H9 (cell line): Measurements from ENCODE around the gene NADSYN1. TPM values are rescaled to one million over a fixed set of nuclear protein-coding genes. Genes with fewer than 3 reads are reported as not detected.

ENCODE experiments used
- DNase-seq: peaks from one replicate; pipeline ENCODE4 v3.0.0-alpha.2; 2017
- H2AFZ ChIP-seq: one replicate; pipeline ENCODE4 v1.6.1; 2013; ENCODE audit warnings: mild to moderate bottlenecking, low read length, control low read depth, moderate library complexity
- H2AK5ac ChIP-seq: 2 replicates; pipeline ENCODE4 v1.6.1; 2013; ENCODE audit warnings: low read length, control low read depth, mixed read lengths; ENCODE audit not compliant: insufficient read length
- H2BK120ac ChIP-seq: one replicate; pipeline ENCODE4 v1.6.1; 2013; ENCODE audit warnings: low read depth, mild to moderate bottlenecking, low read length, control low read depth, inconsistent platforms; ENCODE audit not compliant: poor library complexity, severe bottlenecking
- H2BK12ac ChIP-seq: 2 replicates; pipeline ENCODE4 v1.6.1; 2013; ENCODE audit warnings: low read length, control low read depth, mixed read lengths, low read depth; ENCODE audit not compliant: insufficient read length
- H2BK15ac ChIP-seq: 2 replicates; pipeline ENCODE4 v1.6.1; 2013; ENCODE audit warnings: low read depth, low read length, control low read depth
- H2BK20ac ChIP-seq: one replicate; pipeline ENCODE4 v1.6.1; 2013; ENCODE audit warnings: low read depth, mild to moderate bottlenecking, low read length, control low read depth, inconsistent platforms; ENCODE audit not compliant: poor library complexity, severe bottlenecking
- H2BK5ac ChIP-seq: 2 replicates; pipeline ENCODE4 v1.6.1; 2013; ENCODE audit warnings: low read length, control low read depth, mixed read lengths; ENCODE audit not compliant: insufficient read length
- H3K14ac ChIP-seq: 2 replicates; pipeline ENCODE4 v1.6.1; 2013; ENCODE audit warnings: low read length, control low read depth; ENCODE audit not compliant: insufficient read depth
- H3K18ac ChIP-seq: 2 replicates; pipeline ENCODE4 v1.6.1; 2013; ENCODE audit warnings: low read depth, mild to moderate bottlenecking, mixed read lengths, low read length, control low read depth; ENCODE audit not compliant: insufficient read length
- H3K23ac ChIP-seq: 2 replicates; pipeline ENCODE4 v1.6.1; 2013; ENCODE audit warnings: low read length, control low read depth, mixed read lengths, low read depth; ENCODE audit not compliant: insufficient read length
- H3K23me2 ChIP-seq: 2 replicates; pipeline ENCODE4 v1.6.1; 2013; ENCODE audit warnings: low read depth, mild to moderate bottlenecking, mixed read lengths, low read length, control low read depth; ENCODE audit not compliant: insufficient read length, poor library complexity, severe bottlenecking
- H3K27ac ChIP-seq: 2 replicates; pipeline ENCODE4 v1.5.1; 2013; ENCODE audit warnings: low read length, control low read depth, mixed read lengths, low read depth; ENCODE audit not compliant: insufficient read length
- H3K27me3 ChIP-seq: 2 replicates; pipeline ENCODE4 v1.6.1; 2013; ENCODE audit warnings: low read length, control low read depth, inconsistent platforms; ENCODE audit not compliant: insufficient read depth
- H3K4ac ChIP-seq: 2 replicates; pipeline ENCODE4 v1.6.1; 2013; ENCODE audit warnings: low read depth, mild to moderate bottlenecking, control low read depth, inconsistent platforms, low read length, moderate library complexity
- H3K4me1 ChIP-seq: 2 replicates; pipeline ENCODE4 v1.6.1; 2013; ENCODE audit warnings: low read length, control low read depth, inconsistent platforms; ENCODE audit not compliant: insufficient read depth
- H3K4me2 ChIP-seq: 2 replicates; pipeline ENCODE4 v1.6.1; 2013; ENCODE audit warnings: low read length, control low read depth, mixed read lengths; ENCODE audit not compliant: insufficient read length, insufficient read depth
- H3K56ac ChIP-seq: 2 replicates; pipeline ENCODE4 v1.6.1; 2013; ENCODE audit warnings: low read depth, mild to moderate bottlenecking, mixed read lengths, low read length, control low read depth; ENCODE audit not compliant: insufficient read length
- H3K79me1 ChIP-seq: 2 replicates; pipeline ENCODE4 v1.6.1; 2013; ENCODE audit warnings: low read depth, mild to moderate bottlenecking, moderate library complexity, low read length, control low read depth, inconsistent platforms; ENCODE audit not compliant: insufficient read depth, poor library complexity, severe bottlenecking
- H3K79me2 ChIP-seq: 2 replicates; pipeline ENCODE4 v1.6.1; 2013; ENCODE audit warnings: low read length, control low read depth, inconsistent platforms; ENCODE audit not compliant: insufficient read depth
- H3K9ac ChIP-seq: 2 replicates; pipeline ENCODE4 v1.6.1; 2013; ENCODE audit warnings: low read length, control low read depth, mixed read lengths; ENCODE audit not compliant: insufficient read length; ENCODE audit errors: extremely low read depth
- H3K9me3 ChIP-seq: one replicate; pipeline ENCODE4 v1.6.1; 2013; ENCODE audit warnings: low read depth, low read length, inconsistent platforms; ENCODE audit not compliant: control insufficient read depth
- H3T11ph ChIP-seq: one replicate; pipeline ENCODE4 v1.6.1; 2013; ENCODE audit warnings: mild to moderate bottlenecking, low read length, control low read depth, inconsistent platforms
- H4K20me1 ChIP-seq: one replicate; pipeline ENCODE4 v1.6.1; 2013; ENCODE audit not compliant: control insufficient read depth, insufficient read length, insufficient read depth
- H4K5ac ChIP-seq: 2 replicates; pipeline ENCODE4 v1.6.1; 2013; ENCODE audit warnings: low read depth, mild to moderate bottlenecking, mixed read lengths, low read length, control low read depth; ENCODE audit not compliant: insufficient read length
- H4K8ac ChIP-seq: replicated peaks from 2 replicates; pipeline ENCODE4 v1.6.1; 2013; ENCODE audit warnings: low read length, control low read depth, mixed read lengths, low read depth; ENCODE audit not compliant: insufficient read length
- H4K91ac ChIP-seq: 2 replicates; pipeline ENCODE4 v1.6.1; 2013; ENCODE audit warnings: low read depth, mild to moderate bottlenecking, moderate library complexity, mixed read lengths, low read length, control low read depth; ENCODE audit not compliant: insufficient read length
- H3K27ac Mint-ChIP-seq, 3 experiments: 2 replicates in 2 of 3; 3 replicates in 1 of 3; pipeline ENCODE4 v1.8.0; 2020 to 2021; ENCODE audit warnings: mixed read lengths in 3 of 3, mild to moderate bottlenecking in 1 of 3, moderate library complexity in 1 of 3
- H3K27me3 Mint-ChIP-seq: 2 replicates; pipeline ENCODE4 v1.8.0; 2021; ENCODE audit warnings: low read depth, mild to moderate bottlenecking, moderate library complexity, mixed read lengths
- H3K36me3 Mint-ChIP-seq, 3 experiments: 2 replicates in 2 of 3; 3 replicates in 1 of 3; pipeline ENCODE4 v1.8.0; 2020 to 2021; ENCODE audit warnings: low read depth in 3 of 3, mixed read lengths in 3 of 3; ENCODE audit not compliant: insufficient read depth in 1 of 3
- H3K4me1 Mint-ChIP-seq, 2 experiments: 2 replicates each; pipeline ENCODE4 v1.8.0; 2020; ENCODE audit warnings: mixed read lengths in 2 of 2
- H3K4me3 Mint-ChIP-seq, 2 experiments: 2 replicates in 1 of 2; 3 replicates in 1 of 2; pipeline ENCODE4 v1.8.0; 2020 to 2021; ENCODE audit warnings: mild to moderate bottlenecking in 2 of 2, mixed read lengths in 2 of 2, moderate library complexity in 1 of 2
- H3K9me3 Mint-ChIP-seq, 2 experiments: 2 replicates in 1 of 2; 3 replicates in 1 of 2; pipeline ENCODE4 v1.8.0; 2020; ENCODE audit warnings: mild to moderate bottlenecking in 2 of 2, mixed read lengths in 2 of 2, moderate library complexity in 1 of 2
- CTCF ChIP-seq: fragments of 200-600 bp; sonication (generic); conservative IDR thresholded peaks from 3 replicates; pipeline ENCODE4 v1.8.0; 2021; ENCODE audit warnings: antibody characterized with exemption, mild to moderate bottlenecking
- WGBS: extraction: QIAGEN DNeasy Blood & Tissue Kit; methylation state at CpG from one replicate; pipeline ENCODE4 v1.1.7; 2013; ENCODE audit warnings: missing lambda C conversion rate, low lambda C conversion rate, mixed read lengths; ENCODE audit not compliant: insufficient read length; ENCODE audit errors: extremely low coverage; 5-methylcytosine and 5-hydroxymethylcytosine counted together
- total RNA-seq: library from RNA; stranded (reverse); gene quantifications from 2 replicates; pipeline ENCODE4 v1.2.1, GENCODE V29; 2021

The NADSYN1 gene
- total RNA-seq, 1 experiment from 2014 or later = 44.2 TPM

- H3K27me3 ChIP-seq = no peaks in the 10 kb centered on the region
- Mint-ChIP-seq H3K36me3 (peaks cover 27 to 61% (median 54%) of the 10 kb centered on the region in 3 experiments), H3K27ac (no peak overlapping the region), H3K9me3 (no peaks in the 10 kb centered on the region), H3K4me1 (peaks cover 0 to 3% of the 10 kb centered on the region in 2 experiments; a peak in 1 of 4 replicates), H3K4me3 (no peak overlapping the region), H3K27me3 (no peaks in the 10 kb centered on the region; the same call in 1 of the 2 replicates)
- no peak overlapping the region for H4K5ac ChIP-seq
- no peak overlapping the region for H3K18ac ChIP-seq
- H2BK5ac ChIP-seq = no peak overlapping the region
- no peak overlapping the region for H3T11ph ChIP-seq
- H3K27ac ChIP-seq = no peak overlapping the region
- no peaks in the 10 kb centered on the region for H3K23me2 ChIP-seq
- no peak overlapping the region for H3K9ac ChIP-seq
- no CpG with 5 or more reads among the region's 39 CpGs for WGBS
- DNase-seq = no peak
- no peaks in the 10 kb centered on the region for H4K20me1 ChIP-seq
- no peaks in the 10 kb centered on the region for H3K9me3 ChIP-seq
- H2AFZ ChIP-seq = no peak overlapping the region
- no peak overlapping the region for H2BK12ac ChIP-seq
- no peak overlapping the region for H3K14ac ChIP-seq
- no peak overlapping the region for H2BK20ac ChIP-seq
- H2BK15ac ChIP-seq = no peak overlapping the region
- H4K8ac ChIP-seq = no peak overlapping the region
- H2BK120ac ChIP-seq = no peak overlapping the region
- H3K4me2 ChIP-seq = no peak overlapping the region
- no peak overlapping the region for H3K4ac ChIP-seq
- H3K56ac ChIP-seq = no peak overlapping the region
- no peak overlapping the region for H3K23ac ChIP-seq
- H4K91ac ChIP-seq = no peak overlapping the region
- no peaks in the 10 kb centered on the region for H3K4me1 ChIP-seq
- no peak for TF ChIP-seq CTCF
- no peaks in the 10 kb centered on the region for H3K79me2 ChIP-seq
- no peak overlapping the region for H2AK5ac ChIP-seq
- H3K79me1 ChIP-seq = no peaks in the 10 kb centered on the region
These were observed 17.6 kb upstream of the NADSYN1 start for GRCh38 chr11:71435278-71435951.
